22Rv1 (cell line): Measurements from ENCODE around the gene NNMT.

Source experiments
- H3K27ac ChIP-seq: fragments of 450-650 bp; 2 replicates; pipeline ENCODE4 v1.5.1; 2017
- CTCF ChIP-seq: fragments of 450-650 bp; IDR thresholded peaks from 2 replicates; pipeline ENCODE4 v1.5.1; 2017; ENCODE audit warnings: mild to moderate bottlenecking
- ZFX ChIP-seq: fragments of 450-650 bp; IDR thresholded peaks from 2 replicates; pipeline ENCODE4 v1.6.1; 2017; ENCODE audit warnings: antibody characterized with exemption, borderline replicate concordance

The NNMT gene

GRCh38 chr11:114284914-114285313, 11.3 kb upstream of the NNMT start:
- TF ChIP-seq CTCF (no peak), ZFX (no peak)
- no peak overlapping the region for H3K27ac ChIP-seq

GRCh38 chr11:114285599-114285998, 10.6 kb upstream of the NNMT start:
- TF ChIP-seq CTCF (no peak), ZFX (no peak)
- no peak overlapping the region for H3K27ac ChIP-seq

GRCh38 chr11:114286229-114286628, 10.0 kb upstream of the NNMT start:
- H3K27ac ChIP-seq, result no peak overlapping the region
- no peak for TF ChIP-seq ZFX
- TF ChIP-seq CTCF, result no peak

- TF ChIP-seq CTCF (no peak), ZFX (no peak)
- H3K27ac ChIP-seq, result no peak overlapping the region
These were observed 9.0 kb upstream of the NNMT start for GRCh38 chr11:114287154-114287553.

GRCh38 chr11:114288136-114288535, 8.1 kb upstream of the NNMT start:
- TF ChIP-seq CTCF (no peak), ZFX (no peak)
- no peak overlapping the region for H3K27ac ChIP-seq

- TF ChIP-seq CTCF (no peak), ZFX (no peak)
- H3K27ac ChIP-seq, result no peak overlapping the region
These were observed 6.4 kb upstream of the NNMT start for GRCh38 chr11:114289779-114290178.

GRCh38 chr11:114290503-114291235, 5.5 kb upstream of the NNMT start:
- H3K27ac ChIP-seq, result no peak overlapping the region

More at GRCh38 chr11:114290503-114291235, 5.5 kb upstream of the NNMT start:
- TF ChIP-seq CTCF (no peak), ZFX (no peak)
